ENCODE data around the gene IGLL5. TPM values are rescaled to one million over a fixed set of nuclear protein-coding genes. Genes with fewer than 3 reads are reported as not detected.

Gene IGLL5
- total RNA-seq, 1 experiment from 2014 or later, result not detected

GRCh38 chr22:22938672-22939587, 51.3 kb downstream of the IGLL5 start:
- ChIA-PET CTCF (interaction anchor here (1.2 kb wide), 2 partner anchors 20 to 128 kb away, joined by 3 read pairs; no protein-coding TSS in a partner anchor), POLR2A (no interaction called here)
- BruUV-seq (replicated peaks), result no TSS peak
- Mint-ChIP-seq H3K27ac (ENCODE audit: low read depth, unreplicated experiment) (no peak overlapping the region), H3K4me1 (ENCODE audit: insufficient read depth, unreplicated experiment) (no peaks in the 10 kb centered on the region), H3K27me3 (ENCODE audit: insufficient read depth, unreplicated experiment) (peaks cover 50% of the 10 kb centered on the region), H3K36me3 (ENCODE audit: insufficient read depth, unreplicated experiment) (no peaks in the 10 kb centered on the region), H3K4me3 (ENCODE audit: unreplicated experiment) (no peak overlapping the region), H3K9me3 (ENCODE audit: unreplicated experiment) (no peaks in the 10 kb centered on the region)
- intact Hi-C loops (cut with micrococcal nuclease), result no loop called here
- DNase-seq (ENCODE audit: unreplicated experiment), result no peak
- TF ChIP-seq, protein P1, sequence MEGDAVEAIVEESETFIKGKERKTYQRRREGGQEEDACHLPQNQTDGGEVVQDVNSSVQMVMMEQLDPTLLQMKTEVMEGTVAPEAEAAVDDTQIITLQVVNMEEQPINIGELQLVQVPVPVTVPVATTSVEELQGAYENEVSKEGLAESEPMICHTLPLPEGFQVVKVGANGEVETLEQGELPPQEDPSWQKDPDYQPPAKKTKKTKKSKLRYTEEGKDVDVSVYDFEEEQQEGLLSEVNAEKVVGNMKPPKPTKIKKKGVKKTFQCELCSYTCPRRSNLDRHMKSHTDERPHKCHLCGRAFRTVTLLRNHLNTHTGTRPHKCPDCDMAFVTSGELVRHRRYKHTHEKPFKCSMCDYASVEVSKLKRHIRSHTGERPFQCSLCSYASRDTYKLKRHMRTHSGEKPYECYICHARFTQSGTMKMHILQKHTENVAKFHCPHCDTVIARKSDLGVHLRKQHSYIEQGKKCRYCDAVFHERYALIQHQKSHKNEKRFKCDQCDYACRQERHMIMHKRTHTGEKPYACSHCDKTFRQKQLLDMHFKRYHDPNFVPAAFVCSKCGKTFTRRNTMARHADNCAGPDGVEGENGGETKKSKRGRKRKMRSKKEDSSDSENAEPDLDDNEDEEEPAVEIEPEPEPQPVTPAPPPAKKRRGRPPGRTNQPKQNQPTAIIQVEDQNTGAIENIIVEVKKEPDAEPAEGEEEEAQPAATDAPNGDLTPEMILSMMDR (IDR thresholded peaks at IDR 0.05; ENCODE audit: unreplicated experiment), result no peak

- peaks cover 50% of the 10 kb centered on the region for H3K27me3 Mint-ChIP-seq (ENCODE audit: insufficient read depth, unreplicated experiment)
- no peaks in the 10 kb centered on the region for H3K36me3 Mint-ChIP-seq (ENCODE audit: insufficient read depth, unreplicated experiment)
- no peaks in the 10 kb centered on the region for H3K9me3 Mint-ChIP-seq (ENCODE audit: unreplicated experiment)
- no peak overlapping the region for H3K4me3 Mint-ChIP-seq (ENCODE audit: unreplicated experiment)
- CTCF ChIA-PET, result interaction anchor here (1.2 kb wide), 1 partner anchor 19 kb away, joined by 3 read pairs; no protein-coding TSS in a partner anchor
- no peak overlapping the region for H3K27ac Mint-ChIP-seq (ENCODE audit: low read depth, unreplicated experiment)
- BruUV-seq (replicated peaks), result no TSS peak
- no peak for DNase-seq (ENCODE audit: unreplicated experiment)
- H3K4me1 Mint-ChIP-seq (ENCODE audit: insufficient read depth, unreplicated experiment), result no peaks in the 10 kb centered on the region
- TF ChIP-seq, protein P1 (IDR thresholded peaks at IDR 0.05; ENCODE audit: unreplicated experiment), result no peak
- POLR2A ChIA-PET, result no interaction called here
- intact Hi-C loops (cut with micrococcal nuclease), result no loop called here
Measured at GRCh38 chr22:22939588-22940368, 52.2 kb downstream of the IGLL5 start.

DNA sequence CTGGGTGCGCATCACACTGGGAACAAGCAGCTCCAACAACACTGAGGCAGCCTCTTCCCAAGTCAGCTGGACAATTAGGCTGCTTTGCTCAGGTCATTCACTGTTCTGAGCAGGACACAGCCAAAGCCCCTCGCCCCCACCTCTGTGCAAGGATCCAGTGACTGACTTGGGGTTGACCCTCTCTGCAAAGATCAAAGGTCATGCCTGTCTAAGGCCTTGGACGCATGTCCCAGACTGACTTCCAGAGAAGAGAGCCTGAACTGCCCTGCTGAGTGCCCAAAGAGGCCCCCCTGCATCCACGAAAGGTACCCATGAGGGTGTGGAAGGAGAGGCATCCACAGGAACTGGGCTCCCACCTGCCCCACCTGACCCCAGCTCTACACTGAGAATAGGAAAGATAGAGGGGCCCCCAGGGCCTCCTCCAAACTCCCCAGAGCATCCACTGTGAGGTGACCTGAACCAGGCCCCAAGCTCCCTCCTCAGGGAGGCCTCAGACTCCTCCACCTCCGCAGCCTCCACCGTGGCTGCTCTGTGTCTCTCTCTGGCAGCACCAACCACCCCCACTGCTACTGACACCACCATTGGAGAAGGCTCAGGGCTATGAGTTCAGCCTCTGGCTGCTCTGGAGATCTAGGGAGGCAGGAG, 53.5 kb downstream of the IGLL5 start:
- Mint-ChIP-seq H3K27ac (ENCODE audit: low read depth, unreplicated experiment) (no peak overlapping the region), H3K36me3 (ENCODE audit: insufficient read depth, unreplicated experiment) (no peaks in the 10 kb centered on the region), H3K4me1 (ENCODE audit: insufficient read depth, unreplicated experiment) (no peaks in the 10 kb centered on the region), H3K9me3 (ENCODE audit: unreplicated experiment) (no peaks in the 10 kb centered on the region), H3K27me3 (ENCODE audit: insufficient read depth, unreplicated experiment) (peaks cover 51% of the 10 kb centered on the region), H3K4me3 (ENCODE audit: unreplicated experiment) (no peak overlapping the region)
- intact Hi-C loops (cut with micrococcal nuclease), result no loop called here
- ChIA-PET CTCF (interaction anchor here (0.5 to 5.5 kb wide), 9 partner anchors 16 to 553 kb away, joined by 3 to 39 read pairs (median 3); no protein-coding TSS in a partner anchor), POLR2A (no interaction called here)
- TF ChIP-seq, protein P1 (IDR thresholded peaks at IDR 0.05; ENCODE audit: unreplicated experiment), result no peak
- DNase-seq (ENCODE audit: unreplicated experiment), result no peak
- no TSS peak for BruUV-seq (replicated peaks)
